HG03196 (cell line): Measurements from ENCODE around the gene PPP1R12A.
A peak's percentile ranks its signal among the peaks of the same experiment; 100 is the strongest.

Experiments
- ATAC-seq: cut with Tn5 transposase; IDR thresholded peaks from one replicate; pipeline ENCODE4 v1.9.1; 2021; ENCODE audit not compliant: unreplicated experiment

The PPP1R12A gene

DNA sequence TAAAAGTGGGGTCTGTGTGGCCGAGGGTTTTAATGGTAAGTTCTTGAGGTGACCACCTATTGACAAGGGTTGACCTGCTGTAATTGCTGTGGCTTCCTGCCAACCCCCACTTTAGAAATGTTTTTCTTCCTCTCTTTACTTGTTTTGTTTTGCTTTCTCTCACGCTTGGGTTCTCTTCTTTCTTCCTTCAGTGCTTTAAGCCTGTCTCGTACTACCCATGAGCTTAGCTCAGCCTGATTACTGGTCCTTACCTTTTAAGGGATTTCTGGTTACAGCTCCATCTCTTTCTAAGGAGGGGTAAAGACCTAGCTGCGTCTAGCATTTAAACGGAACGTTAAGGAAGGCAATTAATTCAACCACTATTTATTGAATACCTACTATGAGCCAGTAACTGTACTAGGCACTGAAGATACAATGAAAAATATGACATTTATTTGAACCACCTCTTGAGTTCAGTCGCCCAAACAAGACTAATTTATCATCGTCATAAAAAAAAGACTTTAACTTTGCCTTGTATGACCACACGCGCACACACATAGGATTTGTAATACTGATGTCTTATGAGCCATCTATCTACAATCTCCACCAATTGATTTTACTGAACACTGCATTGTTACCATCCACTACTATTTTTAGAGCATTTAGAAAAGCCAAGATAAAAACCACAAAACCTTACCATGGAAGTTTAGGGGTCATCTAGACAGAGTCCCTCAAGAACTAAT lies 888 bp upstream of the PPP1R12A start:
- ATAC-seq: peak; percentile 20

DNA sequence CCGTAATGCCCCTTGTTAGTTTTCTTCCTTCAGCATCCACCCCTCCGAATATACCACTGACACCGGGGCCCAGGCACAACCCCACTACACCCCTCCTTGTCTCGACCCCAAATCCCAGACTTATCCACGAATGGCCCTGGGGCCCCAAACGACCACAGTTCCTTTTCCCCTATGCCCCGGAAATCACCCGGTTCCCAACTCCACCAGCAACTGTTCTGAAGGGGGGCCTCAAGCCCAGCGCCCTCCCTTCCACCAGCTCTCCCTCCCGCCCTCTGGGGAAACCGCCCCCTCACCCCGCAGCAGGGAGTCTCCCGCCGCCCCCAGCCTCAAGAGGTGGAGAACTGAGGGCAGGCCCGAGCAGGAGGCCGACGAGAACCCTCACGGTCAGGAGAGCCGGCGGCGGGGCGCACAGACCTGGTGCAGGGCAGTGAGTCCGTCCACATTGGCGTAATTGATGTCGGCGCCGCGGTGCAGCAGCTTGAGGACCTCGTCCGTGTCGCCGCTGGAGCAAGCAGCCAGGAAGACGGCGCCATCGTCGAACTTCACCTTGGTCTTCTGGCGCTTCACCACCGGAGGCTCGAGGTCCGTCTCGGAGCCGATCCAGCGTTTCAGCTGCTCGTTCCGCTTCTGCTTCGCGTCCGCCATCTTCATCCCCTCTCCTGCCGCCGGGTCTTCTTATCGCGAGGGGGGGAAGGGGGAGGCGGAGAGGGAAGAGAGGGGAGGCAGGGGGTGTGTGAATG lies 446 bp downstream of the PPP1R12A start:
- peak; percentile 23 for ATAC-seq

DNA sequence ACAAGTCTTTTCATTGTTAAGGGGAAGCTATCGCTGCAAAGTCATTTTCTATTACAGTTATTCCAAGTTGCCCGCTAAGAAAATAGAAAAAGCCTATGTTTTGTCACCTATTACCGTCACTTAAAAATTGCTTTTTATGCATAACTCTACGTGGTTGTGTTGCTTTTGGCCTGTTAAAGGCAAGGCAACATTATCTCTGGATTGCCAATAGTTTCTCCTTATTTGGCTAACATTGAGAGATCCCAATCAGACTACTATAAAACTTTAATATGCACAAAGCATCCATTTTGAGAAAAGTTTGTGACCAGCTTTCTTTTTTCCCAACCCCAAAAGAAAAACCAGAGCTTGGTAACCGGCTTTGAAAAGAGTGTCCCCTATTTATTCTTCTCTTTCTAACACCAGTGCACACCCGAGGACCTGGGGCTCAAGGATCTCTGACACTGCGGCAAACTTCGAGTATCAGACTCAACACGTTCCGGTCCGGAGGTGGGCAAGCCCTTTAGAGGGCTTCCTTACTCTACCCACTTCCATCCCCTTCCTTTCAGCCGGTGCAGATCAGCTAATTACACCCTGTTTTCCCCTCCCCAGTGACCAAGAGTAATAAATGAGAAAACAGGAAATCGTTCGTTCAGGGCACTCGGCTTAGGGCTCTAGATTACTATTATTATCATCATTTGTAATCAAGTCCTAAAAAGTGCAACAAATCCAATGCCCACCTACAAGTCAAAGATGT lies 1.2 kb downstream of the PPP1R12A start:
- ATAC-seq: peak; percentile 11

DNA sequence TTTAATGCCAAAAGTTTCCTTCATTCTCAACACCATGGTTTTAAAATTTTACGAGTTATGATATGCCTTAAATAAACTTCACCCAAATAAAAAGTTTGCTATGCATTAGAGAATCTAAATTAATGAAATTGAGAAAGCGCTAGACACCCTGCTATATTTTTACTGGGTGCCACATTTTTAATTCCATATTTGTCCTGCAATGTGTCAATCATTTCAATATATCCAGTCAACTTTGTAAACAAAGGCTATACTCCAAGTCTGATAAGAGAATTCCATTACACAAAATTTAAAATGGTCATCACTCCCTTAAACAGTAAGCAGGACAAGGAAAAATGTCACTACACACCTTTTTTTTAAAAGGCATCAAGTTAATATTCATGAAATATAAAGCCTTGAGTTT lies 1.9 kb downstream of the PPP1R12A start:
- ATAC-seq: no peak

DNA sequence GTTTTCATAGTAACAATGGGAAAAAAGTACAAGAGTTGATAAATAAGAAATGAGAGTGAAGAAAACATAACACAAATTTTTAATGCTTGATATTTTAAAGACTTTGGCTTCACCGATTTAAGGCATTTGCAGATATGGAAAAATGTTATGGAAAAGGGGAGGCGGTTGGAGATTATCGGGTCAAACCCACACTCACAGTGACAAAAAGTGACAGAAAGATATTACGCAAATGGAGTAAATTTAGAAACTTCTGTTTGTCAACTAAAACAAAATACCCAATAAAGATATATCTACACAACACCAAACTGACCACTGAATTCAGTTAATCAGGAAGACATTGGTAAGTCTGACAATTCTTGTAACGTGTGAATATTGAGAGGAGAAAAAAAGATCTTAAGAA lies 2.5 kb downstream of the PPP1R12A start:
- no peak for ATAC-seq

DNA sequence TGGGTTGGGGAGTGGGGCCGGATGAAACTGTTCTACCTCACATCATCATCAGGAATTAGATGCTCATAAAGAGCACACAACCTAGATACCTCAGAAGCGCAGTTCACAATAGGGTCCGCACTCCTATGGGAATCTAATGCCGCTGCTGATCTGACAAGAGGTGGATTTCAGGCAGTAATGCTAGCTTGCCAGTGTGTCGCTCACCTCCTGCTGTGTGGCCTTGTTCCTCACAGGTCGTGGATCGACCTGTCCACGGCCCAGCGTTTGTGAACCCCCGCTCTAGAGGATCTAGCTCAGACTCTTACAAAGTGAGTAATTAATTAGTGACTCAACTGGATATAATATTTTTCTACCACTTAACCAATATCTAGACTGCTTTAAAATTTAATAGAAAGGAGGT lies 5.8 kb downstream of the PPP1R12A start:
- no peak for ATAC-seq

DNA sequence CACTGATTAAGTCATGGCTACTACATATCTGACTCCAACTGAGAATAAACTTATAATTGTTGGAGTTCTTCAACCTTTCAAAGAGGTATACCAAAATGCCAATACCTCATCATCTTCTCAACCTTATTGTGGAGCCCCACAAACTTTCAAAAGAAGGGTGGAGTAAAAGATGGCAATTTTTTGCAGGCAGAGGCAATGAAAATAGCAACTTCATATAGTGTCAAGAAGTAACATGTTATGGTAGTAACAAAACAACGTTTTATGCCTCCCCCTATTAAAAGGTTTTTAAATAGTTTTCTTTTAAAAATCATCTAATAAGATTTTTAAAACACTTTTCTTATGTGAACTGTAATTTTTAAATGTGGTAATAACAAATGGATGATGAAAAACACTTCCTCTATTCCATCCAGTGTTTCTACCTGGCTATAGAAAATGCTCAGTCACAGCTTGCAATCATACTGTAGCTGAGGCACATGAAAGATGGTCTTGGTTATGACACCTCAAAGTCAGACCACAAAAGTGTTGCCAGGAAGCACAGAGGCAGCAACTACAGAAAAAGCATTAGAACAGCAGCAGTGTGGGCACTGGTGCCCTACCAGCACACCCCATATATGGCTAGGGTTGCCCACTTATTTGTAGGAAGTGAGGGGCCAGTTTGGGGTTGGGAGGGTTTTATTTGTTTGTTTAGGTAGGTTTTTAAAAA lies 7.0 kb downstream of the PPP1R12A start:
- ATAC-seq: peak; percentile 99

DNA sequence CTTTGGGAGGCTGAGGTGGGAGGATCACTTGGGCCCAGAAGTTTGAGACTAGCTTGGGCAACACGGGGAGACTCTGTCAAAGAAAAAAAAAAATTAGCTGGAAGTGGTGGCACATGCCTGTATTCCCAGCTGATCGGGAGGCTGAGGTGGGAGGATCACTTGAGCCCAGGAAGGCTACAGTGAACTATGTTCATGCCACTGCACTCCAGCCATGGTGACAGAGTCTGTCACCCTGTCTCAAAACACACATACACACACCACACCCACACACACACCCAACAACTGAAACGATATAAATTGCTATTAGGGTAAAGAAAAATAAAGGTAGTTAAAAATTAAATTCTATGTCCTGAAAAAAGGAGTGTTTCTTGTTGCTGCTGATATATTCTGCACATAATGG lies 7.9 kb downstream of the PPP1R12A start:
- no peak for ATAC-seq

DNA sequence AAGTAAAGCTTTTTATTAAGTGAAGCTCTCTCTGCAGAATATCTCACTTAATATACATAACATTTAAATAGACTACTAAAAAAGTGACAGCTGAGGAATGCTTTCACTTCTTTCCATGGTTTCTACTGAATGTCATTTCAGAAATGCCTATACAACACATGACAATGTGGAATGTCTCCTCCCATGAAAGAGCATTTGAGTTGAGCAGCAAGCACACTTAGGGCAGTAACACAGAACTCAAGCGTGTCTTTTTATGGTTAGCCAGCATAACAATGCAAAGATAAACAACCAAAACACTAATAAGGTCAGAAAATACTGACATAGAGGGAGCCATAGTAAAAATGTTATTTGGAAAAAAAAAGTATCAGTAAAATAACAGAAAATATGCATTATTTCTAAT lies 9.4 kb downstream of the PPP1R12A start:
- no peak for ATAC-seq

DNA sequence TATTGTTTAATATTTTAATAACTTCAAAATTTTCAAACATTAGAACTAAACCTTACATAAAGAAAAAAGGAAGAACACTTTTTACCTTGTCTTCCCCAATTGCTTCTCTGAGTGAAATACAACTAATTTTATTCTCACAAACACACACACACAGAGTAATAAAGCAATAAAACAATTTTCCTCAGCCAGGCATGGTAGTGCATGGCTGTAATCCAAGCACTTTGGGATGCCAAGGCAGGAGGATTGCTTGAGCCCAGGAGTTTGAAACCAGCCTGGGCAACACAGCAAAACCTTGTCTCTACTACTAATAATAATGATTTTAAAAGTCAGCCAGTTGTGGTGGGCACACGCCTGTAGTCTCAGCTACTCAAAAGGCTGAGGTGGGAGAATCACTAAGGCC lies 13.1 kb downstream of the PPP1R12A start:
- ATAC-seq: no peak

DNA sequence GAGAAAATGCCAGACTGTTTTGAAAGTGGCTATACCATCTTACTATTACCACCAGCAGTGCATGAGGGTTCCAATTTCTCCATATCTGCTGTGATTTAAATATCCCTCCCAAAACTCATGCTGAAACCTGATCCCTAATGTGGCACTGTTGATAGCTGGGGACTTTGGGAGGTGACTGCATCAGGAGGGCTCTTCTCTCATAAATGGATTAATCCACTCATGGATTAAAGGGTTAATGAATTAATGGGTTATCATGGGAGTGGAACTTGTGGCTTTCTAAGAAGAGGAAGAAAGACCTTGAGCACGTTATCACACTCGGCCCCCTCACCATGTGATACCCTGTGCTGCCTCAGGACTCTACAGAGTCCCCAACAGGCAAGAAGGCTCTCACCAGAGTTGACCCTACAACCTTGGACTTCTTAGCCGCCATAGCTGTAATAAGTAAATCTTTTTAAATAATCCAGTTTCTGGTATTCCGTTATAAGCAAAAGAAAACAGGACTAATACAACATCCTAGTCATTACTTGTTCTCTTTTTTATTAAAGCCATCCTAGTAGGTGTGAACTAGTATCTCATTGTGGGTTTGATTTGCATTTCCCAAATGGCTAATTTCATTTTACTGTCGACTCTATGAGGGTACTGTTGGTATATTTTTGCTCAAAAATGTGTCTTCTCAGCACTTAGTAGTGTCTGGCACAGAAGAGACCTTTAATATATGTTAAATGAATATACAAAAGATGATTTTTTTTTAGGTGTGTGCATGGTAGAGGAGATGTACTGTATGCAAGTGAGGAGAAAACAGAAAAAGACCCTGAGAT lies 14.3 kb downstream of the PPP1R12A start:
- ATAC-seq: no peak

DNA sequence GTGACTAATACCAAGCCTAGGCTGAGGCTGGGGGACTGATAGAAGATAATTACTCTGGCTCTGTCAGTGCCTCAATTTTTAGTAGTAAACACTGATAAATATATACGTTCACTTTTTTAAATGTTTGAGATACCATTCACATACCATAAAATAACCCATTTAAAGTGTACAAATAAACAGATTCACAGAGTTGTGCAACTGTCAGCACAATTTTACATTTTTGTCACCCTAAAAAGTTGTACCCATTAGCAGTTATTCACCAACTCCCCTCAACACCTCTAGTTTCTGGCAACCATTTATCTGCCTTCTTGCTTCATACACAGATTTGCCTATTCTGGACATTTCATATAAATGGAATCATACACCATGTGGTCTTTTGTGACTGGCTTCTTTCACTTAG lies 15.1 kb downstream of the PPP1R12A start:
- ATAC-seq: no peak

DNA sequence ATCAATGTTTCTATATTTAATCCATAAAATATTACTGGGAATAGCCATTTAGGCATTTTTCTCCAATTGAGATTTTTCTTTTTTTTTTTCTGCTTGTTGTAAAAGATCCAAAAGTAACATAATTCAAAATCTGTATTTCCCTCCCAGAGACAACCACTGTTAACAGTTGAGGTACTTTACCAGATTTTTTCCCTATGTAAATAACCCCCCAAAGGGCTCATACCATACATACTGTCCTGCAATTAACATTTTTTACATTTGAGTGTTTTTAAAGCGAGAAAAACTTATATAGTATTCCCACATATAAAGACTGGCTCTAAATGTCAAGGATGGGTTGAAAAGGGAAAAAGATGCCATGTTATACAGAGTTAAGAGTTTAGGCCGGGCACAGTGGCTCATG lies 18.1 kb downstream of the PPP1R12A start:
- ATAC-seq: no peak

DNA sequence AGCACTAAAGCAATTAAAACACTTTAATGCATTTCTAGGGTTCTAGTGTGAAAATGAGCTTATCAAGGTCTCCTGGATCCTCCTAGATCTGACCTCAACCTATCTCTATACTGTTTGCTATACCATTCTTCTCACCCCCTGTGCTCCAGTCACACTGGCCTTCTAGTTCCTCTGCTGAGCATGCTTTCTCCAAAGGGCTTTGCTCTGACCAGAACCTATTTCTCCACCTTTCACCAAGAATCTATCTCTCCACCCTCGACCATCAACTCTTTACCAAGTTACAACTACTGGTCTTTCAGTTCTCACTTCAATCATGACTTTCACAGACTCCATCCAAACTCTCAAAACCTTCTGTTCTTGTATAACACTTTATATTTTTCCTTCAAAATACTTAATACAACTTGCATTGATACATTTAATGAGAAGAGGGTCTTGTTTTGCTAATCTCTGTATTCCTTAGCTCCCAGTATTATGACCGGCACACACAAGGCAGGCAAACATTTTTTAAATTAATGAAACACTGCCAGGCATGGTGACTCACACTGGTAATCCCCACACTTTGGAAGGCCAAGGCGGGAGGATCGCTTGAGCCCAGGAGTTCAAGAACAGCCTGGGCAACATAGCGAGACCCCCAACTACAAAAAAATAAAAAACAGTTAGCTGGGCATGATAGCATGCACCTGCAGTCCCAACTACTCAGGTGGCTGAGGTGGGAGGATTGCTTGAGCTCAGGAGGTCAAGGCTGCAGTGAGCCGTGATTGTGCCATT lies 22.8 kb downstream of the PPP1R12A start:
- ATAC-seq: no peak

DNA sequence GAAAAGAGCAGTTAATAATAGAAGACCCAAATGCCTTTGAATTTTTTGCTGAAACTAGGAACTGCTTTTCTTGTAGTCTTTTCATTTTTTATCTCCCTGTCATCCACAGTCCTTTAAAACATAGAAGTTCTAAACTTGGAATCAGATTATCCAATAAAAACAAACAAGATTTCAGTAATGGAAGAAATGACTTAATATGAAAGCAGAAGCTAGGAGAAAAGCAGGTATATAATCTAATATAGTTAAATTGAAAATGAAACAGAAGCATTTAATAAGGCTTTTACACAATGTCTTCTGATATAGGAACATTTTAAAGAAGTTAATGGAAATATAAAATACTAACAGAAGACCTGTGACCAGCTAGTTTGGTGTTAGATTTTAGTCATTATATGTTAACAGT lies 26.5 kb downstream of the PPP1R12A start:
- ATAC-seq: no peak

DNA sequence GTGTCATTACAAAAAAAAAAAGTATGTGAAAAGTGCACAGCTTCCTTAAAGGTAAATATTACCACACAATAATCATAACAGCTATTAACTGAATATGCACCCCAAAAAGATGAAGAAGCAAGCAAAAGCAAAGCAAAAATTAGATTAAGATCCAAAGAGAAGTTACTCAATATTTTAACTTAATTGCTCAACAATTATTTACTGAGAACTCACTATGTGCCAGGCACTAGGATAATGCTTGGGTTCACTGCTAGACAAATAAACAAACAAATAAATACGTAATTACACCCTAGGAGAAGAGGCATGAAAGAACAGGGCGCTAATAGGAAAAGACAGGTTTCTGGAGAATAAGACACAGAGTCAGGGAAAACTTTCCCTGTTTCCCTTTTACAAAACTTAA lies 33.4 kb downstream of the PPP1R12A start:
- ATAC-seq: no peak

DNA sequence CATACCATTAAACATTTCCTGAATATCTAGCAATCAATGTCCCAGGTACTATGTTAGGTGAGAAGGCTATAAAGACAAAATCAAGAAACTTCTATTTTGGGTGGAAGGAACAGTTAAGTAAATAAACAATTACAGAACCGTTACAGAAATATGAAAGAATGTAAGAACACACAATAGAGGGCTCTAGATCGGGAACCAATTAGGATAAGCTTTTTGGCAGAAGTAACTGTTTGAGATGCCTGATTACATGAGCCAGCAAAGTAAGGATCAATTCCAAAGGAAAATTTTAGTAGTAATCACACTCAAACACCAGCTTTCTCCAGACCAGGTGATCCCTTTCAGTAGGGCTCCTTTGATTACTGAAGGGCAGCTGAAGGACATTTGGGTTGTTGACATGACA lies 33.9 kb downstream of the PPP1R12A start:
- ATAC-seq: no peak

DNA sequence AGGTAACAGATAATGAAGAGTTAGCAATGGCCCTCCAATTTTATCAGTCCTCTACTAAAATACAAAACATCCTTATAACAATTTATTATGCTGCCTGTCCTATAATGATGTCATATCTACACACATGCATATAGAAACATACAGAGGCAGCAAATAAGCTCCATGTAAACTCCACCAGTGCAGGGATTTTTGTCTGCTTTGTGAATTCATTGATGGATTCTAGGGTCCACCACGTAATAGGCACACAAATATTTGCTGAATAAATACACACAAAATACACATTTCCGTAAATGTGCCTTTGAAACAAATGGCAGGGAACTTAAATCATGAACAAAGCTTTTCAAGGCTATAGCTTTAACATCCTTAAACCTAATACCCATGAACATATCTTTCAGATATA lies 34.7 kb downstream of the PPP1R12A start:
- ATAC-seq: no peak

DNA sequence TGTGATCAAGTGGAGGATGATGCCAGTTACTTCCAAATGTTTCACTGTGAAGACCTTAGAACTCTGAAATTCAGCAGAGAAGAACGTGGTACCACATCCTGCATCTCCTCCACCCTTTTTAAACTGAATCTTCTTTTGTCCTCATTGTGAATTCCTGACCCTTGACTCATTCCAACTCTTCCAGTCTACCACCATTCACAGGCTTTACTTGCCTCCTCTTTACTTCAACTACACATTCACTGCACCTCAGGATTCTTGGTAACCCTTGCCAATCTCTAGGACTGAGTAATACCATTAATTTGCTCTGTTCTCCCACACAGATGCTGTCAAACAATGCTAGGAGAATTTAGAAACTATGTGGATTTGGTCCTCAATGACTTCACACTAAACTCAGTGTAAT lies 37.3 kb downstream of the PPP1R12A start:
- ATAC-seq: no peak

DNA sequence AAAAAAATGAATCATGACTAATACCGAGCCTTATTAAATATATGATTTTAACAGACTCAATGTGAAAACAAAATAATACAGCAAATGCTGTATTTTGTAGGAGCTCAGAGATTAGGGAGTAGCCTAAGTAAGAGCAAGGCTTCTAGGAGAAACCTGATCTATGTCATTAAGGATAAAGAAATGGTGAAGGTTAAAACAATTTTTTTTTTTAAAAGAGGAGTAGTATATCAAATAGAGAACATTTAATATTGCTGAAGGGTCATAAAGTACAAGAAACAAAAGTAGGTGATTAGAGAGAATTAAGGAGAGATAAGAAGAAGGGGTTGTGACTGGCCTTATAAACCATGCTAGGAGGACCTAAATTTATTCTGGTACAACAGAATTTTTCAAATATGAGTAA lies 39.1 kb downstream of the PPP1R12A start:
- no peak for ATAC-seq
